Adipocyte (in vitro differentiated cells): Measurements from ENCODE around the gene TAGAP.
A peak's percentile ranks its signal among the peaks of the same experiment; 100 is the strongest.

Source experiments
- DNase-seq: peaks from one replicate; pipeline ENCODE4 v3.0.0-alpha.2; 2015; ENCODE audit warnings: low read depth
- H3K27me3 ChIP-seq: replicated peaks from 2 replicates; pipeline ENCODE4 v1.7.0; 2013; ENCODE audit warnings: mild to moderate bottlenecking, low read length, moderate library complexity; ENCODE audit not compliant: control insufficient read depth, insufficient read depth
- H3K36me3 ChIP-seq: 2 replicates; pipeline ENCODE4 v1.7.0; 2013; ENCODE audit warnings: low read length, mild to moderate bottlenecking, moderate library complexity; ENCODE audit not compliant: control insufficient read depth, insufficient read depth, severe bottlenecking
- H3K4me1 ChIP-seq: 2 replicates; pipeline ENCODE4 v1.7.0; 2013; ENCODE audit warnings: mild to moderate bottlenecking, low read length, moderate library complexity; ENCODE audit not compliant: control insufficient read depth, insufficient read depth
- H3K4me3 ChIP-seq: 2 replicates; pipeline ENCODE4 v1.7.0; 2013; ENCODE audit warnings: mild to moderate bottlenecking, low read length, moderate library complexity
- H3K9ac ChIP-seq: 2 replicates; pipeline ENCODE4 v1.7.0; 2013; ENCODE audit warnings: mild to moderate bottlenecking, low read length, moderate library complexity
- H3K9me3 ChIP-seq: 2 replicates; pipeline ENCODE4 v1.7.0; 2013; ENCODE audit warnings: mild to moderate bottlenecking, low read length, moderate library complexity; ENCODE audit not compliant: control insufficient read depth

TAGAP gene, protein sequence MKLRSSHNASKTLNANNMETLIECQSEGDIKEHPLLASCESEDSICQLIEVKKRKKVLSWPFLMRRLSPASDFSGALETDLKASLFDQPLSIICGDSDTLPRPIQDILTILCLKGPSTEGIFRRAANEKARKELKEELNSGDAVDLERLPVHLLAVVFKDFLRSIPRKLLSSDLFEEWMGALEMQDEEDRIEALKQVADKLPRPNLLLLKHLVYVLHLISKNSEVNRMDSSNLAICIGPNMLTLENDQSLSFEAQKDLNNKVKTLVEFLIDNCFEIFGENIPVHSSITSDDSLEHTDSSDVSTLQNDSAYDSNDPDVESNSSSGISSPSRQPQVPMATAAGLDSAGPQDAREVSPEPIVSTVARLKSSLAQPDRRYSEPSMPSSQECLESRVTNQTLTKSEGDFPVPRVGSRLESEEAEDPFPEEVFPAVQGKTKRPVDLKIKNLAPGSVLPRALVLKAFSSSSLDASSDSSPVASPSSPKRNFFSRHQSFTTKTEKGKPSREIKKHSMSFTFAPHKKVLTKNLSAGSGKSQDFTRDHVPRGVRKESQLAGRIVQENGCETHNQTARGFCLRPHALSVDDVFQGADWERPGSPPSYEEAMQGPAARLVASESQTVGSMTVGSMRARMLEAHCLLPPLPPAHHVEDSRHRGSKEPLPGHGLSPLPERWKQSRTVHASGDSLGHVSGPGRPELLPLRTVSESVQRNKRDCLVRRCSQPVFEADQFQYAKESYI

DNA sequence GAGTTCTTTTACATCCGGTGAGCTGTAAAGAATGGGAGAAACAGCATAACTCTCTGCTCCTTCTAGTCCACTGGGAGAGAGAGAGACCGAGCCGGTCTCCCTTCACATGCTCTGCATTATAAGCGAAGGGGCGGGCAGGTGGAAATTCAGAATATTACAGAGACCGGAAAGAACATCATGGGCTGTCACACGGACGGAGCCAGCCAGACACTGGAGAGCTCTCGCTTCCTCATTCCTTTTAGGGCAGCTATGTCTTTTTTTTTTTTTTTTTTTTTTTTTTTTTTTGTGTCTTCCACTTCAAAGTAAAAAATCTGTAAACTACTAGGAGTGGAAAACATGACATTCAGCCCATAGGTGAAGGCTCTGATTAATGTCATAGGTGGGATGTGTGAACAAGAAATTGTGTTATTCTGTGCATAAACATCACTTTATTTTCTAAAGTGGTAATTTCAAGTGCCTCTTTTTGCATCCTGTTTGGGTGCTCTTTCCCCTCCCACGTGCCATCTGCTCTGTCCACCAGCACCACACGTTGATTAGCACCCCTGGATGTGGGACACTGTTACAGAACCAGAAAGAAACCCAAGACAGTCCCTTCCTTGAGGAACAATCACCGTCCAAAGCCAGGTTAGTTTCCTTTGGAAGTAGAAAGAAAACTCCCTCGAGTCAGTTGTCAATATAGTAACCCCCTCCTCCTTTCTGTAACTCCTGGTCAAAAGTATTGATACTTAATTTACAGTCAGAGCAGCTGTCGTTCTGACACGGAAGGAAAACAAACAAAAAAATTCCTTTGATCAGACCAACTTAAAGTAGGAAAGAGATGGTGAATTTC lies at the start of gene TAGAP:
Gene TAGAP, minus strand, starts transcription at position 93 of the 829 bp plus-strand sequence. CDS start 845 bp downstream, outside the sequence.
- H3K9me3 ChIP-seq = no peaks in the 10 kb centered on the region
- H3K4me3 ChIP-seq = no peak within 1 kb of the TSS
- no peak within 1 kb of the TSS for H3K9ac ChIP-seq

DNA sequence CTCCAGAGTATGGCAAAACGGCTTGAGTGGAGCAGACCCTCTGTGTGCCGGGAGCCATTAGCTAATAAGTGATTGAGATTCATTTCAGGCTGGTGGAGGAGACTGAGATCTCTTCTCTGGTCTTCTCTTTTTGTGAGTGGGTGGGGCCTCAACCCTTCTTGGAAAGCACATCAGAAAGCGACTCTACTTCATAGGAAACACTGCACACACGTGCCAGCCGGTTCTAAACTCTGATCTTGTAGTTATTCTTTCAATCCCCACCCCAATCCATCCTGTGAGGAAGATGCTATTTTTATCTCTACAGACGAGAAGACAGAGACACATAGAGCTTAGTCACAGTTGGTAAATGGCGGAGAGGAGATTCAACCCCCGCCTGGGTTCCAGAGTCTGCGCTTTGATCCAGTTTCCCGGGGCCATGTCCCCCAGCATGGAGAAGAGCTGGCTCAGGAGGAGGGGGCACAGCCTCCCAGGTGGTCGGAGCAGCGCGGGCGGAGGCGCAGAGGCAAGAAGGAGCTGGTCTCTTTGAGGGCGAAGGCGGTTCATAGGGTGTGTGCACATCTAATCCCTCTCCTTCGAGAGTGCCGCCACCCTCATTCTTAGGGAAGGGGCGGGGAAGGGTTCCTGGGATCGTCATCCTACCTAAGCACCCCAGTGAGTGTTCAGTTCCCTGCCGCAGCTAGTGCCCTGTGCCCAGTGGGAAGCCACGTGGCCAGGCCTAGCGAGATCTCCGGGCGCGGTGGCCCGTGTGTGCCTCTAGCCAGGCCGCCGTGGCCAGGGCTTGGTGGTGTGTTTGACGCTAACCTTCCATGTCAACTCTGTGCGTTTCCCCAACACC lies 49.0 kb upstream of the TAGAP start:
- peaks cover 9% of the 10 kb centered on the region for H3K27me3 ChIP-seq
- H3K4me3 ChIP-seq = no peak overlapping the region
- no peaks in the 10 kb centered on the region for H3K9me3 ChIP-seq
- DNase-seq = no peak
- H3K36me3 ChIP-seq = no peaks in the 10 kb centered on the region
- H3K9ac ChIP-seq = no peak overlapping the region
- H3K4me1 ChIP-seq = peaks cover 7% of the 10 kb centered on the region

More for the DNA sequence above, at the start of gene TAGAP:
- peak; percentile 42 for DNase-seq
- peaks cover 27% of the 10 kb centered on the region for H3K27me3 ChIP-seq
- H3K4me1 ChIP-seq = peaks cover 14% of the 10 kb centered on the region
- H3K36me3 ChIP-seq = no peaks in the 10 kb centered on the region

DNA sequence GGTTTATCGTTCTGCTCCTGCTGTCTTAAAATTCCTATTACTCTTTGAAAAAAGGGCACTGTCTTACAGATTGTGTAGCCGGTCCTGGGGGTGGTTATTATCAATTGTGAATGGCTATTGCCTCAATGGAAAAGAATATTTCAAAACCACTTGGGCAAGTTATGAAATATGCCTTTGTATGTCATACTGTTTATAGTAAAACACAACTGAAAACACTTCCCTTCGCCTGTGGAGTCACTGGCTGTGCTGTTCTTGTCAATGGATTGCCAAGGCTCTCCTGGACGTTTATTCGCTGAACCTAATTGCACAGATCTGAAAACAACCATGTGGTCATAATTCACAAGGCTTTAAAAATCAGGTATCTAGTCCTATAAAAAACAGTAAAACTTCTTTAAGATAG lies 47.8 kb upstream of the TAGAP start:
- H3K4me3 ChIP-seq = no peak overlapping the region
- H3K9ac ChIP-seq = no peak overlapping the region
- H3K9me3 ChIP-seq = no peaks in the 10 kb centered on the region
- H3K36me3 ChIP-seq = no peaks in the 10 kb centered on the region
- DNase-seq = peak; percentile 50
- H3K4me1 ChIP-seq = peaks cover 7% of the 10 kb centered on the region
- peaks cover 9% of the 10 kb centered on the region for H3K27me3 ChIP-seq

DNA sequence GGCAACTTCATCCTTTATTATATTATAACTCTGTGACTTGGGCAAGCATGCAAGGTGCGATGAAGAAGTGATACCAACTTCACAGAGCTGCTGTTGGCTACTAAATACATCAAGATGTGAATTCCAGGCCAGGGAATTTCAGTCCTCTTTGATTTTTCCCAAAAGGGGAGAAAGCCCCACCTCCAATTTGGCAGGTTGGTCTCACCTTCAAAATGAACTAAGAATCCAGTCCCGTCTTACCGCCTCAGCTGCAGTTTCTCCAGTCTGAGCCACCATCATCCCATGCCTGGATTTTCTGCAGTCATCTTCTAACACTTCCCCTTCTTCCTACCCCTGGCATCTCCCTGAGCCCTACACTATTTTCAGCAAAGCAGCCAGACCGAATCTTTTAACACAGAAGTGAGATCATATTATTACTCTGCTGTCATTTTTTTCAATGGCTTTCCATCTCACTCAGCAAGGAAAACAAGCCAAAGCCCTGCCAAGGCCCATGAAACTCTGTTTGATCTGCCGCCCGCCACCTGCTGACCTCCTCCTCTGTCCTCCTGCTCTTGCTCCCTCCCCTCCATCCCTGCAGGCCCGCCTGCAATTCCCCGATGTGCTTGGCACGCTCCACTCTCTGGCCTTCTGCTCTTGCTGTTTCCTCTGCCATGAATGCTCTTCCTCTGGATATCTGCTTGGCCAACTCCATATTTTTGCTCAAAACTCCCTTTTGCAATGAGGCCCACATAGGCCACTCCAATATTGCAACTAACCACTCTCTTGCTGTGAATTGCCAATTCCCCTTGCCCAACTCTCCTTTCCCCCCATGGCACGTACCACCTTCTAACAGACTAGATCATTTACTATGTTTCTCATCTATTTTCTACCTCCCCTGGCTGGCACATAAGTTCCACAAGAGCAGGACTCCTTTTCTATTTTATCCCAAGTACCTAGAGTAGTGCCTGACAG lies 46.0 kb upstream of the TAGAP start:
- DNase-seq = no peak
- Histone ChIP-seq H3K27me3 (peaks cover 3% of the 10 kb centered on the region), H3K4me1 (peaks cover 7% of the 10 kb centered on the region), H3K4me3 (no peak overlapping the region), H3K36me3 (no peaks in the 10 kb centered on the region), H3K9ac (no peak overlapping the region), H3K9me3 (no peaks in the 10 kb centered on the region)

DNA sequence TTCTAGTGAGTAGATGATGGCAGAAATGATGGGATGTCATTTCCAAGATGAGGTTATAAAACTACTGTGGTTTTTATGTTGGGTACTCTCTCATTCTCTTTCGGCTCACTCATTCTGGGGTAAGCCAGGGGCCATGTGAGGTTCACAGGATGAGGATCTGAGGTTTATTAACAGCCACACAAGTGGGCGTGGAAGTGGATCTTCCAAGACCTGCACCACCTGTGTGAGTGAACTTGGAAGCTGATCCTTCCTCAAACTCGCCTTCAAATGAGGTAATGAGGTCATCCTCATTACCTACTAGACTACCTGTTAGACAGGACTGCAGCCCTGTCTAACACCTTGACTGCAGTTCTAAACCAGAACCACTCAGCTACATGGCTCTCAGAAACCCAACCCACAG lies 45.1 kb upstream of the TAGAP start:
- H3K9me3 ChIP-seq = no peaks in the 10 kb centered on the region
- H3K4me3 ChIP-seq = no peak overlapping the region
- no peaks in the 10 kb centered on the region for H3K36me3 ChIP-seq
- no peak overlapping the region for H3K9ac ChIP-seq
- no peak for DNase-seq
- H3K27me3 ChIP-seq = peaks cover 3% of the 10 kb centered on the region
- peaks cover 7% of the 10 kb centered on the region for H3K4me1 ChIP-seq

DNA sequence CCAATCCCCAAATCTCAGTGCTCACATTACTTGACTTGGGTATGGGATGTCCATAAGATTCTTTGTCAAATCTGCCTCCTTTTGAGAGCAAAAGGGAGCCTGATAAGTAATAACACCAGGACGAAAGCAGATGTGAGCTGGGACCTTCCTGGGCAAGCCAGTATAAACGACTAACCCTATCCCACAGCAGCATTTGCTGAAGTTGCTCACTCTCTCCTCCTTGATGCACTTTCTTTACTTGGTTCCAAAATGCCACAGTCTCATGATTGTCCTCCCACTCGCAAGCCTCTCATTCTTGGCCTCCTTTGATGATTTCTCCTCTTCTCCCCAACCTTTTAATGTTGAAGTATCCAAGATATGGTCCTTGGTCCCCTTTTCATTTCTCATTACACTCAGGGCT lies 44.7 kb upstream of the TAGAP start:
- H3K9ac ChIP-seq = no peak overlapping the region
- H3K36me3 ChIP-seq = no peaks in the 10 kb centered on the region
- no peaks in the 10 kb centered on the region for H3K9me3 ChIP-seq
- peaks cover 12% of the 10 kb centered on the region for H3K4me1 ChIP-seq
- H3K27me3 ChIP-seq = peaks cover 3% of the 10 kb centered on the region
- no peak overlapping the region for H3K4me3 ChIP-seq
- no peak for DNase-seq

DNA sequence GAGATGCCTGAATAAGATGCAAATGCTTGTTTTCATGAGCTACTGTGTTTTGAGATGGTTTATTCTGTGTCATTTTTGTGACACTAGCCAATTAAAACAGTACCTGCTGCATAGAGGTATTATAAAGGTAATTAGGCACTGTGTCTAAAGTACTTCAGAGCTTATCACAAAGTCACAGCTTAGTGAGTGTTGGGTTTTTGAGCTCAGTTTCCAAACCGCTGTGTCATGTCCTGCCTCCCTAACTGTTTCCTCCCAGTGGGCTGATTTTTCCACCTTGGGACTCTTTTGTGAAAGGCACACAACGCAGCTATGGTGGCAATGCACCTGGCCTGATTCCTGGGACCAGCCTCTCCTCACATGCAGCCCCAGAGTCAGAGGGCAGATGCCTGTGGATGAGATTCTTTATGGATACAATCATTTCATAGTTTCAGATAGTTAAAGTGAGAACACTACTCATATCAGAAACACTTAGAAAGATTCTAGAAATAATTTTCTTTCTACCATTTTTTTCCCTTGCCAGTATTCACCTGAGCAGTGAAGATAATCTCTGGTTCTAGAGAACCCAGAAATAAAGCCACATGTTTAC lies 41.3 kb upstream of the TAGAP start:
- DNase-seq = no peak
- Histone ChIP-seq H3K4me1 (peaks cover 7% of the 10 kb centered on the region), H3K9ac (no peak overlapping the region), H3K4me3 (no peak overlapping the region), H3K36me3 (no peaks in the 10 kb centered on the region), H3K9me3 (no peaks in the 10 kb centered on the region), H3K27me3 (peaks cover 3% of the 10 kb centered on the region)

DNA sequence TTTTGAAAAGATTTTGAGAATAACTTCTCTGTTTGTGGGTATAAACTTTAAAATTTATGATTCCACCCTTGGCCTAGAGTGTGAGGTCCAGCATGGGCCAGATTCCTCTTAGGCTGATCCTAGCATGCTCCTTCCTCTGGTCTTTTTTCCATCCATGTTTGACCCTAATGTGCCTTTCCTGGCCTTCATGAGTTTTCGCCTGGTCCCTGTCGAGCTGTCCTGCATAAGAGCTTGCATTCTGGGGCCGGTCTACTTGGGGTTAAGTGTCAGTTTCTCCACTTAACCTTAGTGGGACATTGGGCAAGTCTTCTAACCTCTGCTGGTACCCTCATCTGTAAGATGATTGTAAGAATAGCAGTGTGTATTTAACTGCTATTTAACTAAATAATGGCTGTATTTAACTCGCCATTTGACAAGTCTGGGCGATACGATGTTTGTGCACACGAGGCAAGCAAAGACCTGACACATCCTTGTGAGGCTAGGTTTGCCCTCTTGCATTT lies 40.7 kb upstream of the TAGAP start:
- no peak for DNase-seq
- Histone ChIP-seq H3K4me1 (peaks cover 7% of the 10 kb centered on the region), H3K4me3 (no peak overlapping the region), H3K9me3 (no peaks in the 10 kb centered on the region), H3K9ac (no peak overlapping the region), H3K36me3 (no peaks in the 10 kb centered on the region), H3K27me3 (peaks cover 3% of the 10 kb centered on the region)

DNA sequence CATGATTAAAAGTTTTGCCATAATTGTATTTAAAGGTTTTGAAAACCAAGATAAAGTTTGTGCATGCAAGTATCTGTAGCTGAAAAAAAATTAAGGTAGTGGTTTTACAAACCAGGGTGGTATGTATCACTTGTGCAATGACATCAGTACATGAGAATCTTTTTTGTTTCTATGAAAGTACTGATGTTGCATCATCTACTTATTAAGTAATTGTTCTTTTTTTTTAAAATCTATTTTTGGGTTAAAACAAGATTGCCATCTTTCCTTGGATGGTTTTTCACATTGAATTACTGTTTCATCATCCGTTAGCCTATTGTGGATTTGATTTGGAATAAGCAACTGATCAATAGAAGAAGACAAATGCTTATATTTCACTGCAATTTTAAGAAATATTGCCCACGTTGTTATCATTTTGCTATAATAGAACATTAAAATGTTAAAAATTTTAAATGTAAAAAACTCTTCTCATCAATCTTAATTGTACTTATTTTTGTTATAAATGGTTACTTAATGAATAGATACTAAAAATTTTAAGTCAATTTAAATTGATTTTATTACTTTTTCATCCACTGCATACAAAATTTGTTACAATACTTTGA lies 39.8 kb upstream of the TAGAP start:
- peaks cover 2% of the 10 kb centered on the region for H3K27me3 ChIP-seq
- H3K36me3 ChIP-seq = no peaks in the 10 kb centered on the region
- peaks cover 12% of the 10 kb centered on the region for H3K4me1 ChIP-seq
- H3K9me3 ChIP-seq = no peaks in the 10 kb centered on the region
- no peak overlapping the region for H3K9ac ChIP-seq
- DNase-seq = peak; percentile 82
- no peak overlapping the region for H3K4me3 ChIP-seq
